GM18508 (cell line): ENCODE data around the gene CDH4.

Source experiments
- ATAC-seq: cut with Tn5 transposase; IDR thresholded peaks from one replicate; pipeline ENCODE4 v1.9.1; 2021; ENCODE audit warnings: moderate number of reproducible peaks; ENCODE audit not compliant: insufficient read depth, unreplicated experiment

The CDH4 gene

DNA sequence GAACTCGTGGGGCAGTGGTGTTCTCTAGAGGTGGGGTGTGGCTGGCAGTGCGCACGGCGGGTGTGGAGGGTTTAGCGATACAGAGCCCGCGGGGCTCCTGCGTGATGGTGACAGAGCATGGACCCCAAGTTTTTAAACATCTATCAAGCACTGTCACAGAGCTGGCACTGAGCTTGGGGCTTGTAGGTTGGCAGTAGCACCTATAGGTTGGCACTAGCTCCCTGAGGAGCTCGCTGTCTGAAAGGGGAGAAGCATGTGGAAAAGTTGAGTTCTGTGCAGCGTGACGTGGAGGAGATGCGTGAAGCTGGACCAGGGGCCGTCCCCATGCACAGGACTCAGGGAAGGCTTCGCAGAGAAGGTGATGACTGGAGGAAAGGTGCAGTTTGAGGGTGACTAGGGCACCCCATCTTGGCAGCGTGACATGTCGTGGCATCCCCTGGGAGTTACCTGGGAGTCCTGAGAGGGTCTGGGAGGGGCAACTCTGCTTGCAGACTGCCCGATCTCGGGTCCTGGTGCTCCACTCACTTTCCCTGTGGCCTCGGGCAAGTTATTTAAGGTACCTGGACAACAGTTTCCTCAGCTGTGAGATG lies 122.0 kb downstream of the CDH4 start:
- ATAC-seq: no peak

DNA sequence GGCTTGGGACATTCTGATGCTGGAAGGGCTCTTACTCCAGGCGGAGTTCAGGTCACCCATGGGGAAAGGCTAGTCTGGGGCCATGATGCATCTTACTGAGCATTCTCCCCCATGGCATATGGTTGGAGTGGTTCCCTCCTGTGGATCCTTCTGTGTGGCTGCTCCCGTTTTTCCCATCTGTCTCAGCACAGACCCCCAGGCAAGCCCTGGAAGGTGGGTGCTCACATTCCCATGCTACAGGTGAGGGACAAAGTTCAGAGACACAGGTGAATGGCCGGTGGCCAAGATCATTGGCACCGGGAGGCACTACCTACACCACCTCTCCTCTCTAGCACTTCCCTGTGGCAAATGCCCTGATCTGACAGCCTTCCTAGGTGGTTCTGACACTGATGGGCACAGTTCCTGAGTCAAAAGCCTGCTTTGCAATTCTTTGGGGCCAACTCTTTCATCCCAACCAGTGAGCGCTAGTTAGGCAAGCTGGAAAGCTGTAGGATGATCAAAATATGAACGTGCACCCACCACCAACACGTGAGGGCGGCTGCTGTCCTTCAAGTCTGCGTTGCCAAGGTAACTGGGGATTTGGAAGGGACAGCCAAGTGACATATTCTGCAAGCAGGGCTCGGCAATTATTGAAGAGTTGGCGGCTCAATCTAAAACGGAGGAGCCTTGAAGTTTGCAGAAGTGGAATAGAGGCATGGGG lies 124.6 kb downstream of the CDH4 start:
- no peak for ATAC-seq

DNA sequence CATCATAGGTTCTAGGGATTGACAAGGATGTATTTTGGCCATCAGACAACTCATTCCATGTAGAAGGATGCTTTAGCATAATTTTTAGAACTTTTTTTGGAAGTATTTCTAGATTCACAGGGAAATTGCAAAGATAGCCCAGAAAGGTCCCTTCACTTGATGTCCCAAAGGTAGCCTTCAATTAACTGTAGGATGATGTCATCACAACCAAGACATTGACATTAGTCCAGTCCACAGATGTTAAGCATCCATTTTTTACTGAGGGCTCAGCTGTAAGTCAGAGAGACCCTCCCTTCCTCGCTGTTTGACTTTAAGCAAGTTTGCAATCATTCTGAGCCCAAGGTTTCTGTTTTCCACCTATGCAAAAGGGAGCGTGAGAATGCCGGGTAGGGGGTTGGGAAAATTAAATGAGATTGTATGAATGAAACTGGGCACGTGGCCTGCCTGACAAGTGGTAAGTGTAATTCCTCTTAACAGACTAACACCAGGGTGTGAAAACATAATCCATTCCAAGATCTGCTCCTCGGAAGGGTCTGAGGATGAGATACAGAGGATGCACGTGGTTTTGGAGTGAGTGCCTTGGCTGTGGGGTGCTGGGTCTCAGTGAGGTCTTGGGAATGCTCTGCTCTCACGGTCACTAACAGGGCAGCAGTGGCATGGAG lies 126.8 kb downstream of the CDH4 start:
- no peak for ATAC-seq

DNA sequence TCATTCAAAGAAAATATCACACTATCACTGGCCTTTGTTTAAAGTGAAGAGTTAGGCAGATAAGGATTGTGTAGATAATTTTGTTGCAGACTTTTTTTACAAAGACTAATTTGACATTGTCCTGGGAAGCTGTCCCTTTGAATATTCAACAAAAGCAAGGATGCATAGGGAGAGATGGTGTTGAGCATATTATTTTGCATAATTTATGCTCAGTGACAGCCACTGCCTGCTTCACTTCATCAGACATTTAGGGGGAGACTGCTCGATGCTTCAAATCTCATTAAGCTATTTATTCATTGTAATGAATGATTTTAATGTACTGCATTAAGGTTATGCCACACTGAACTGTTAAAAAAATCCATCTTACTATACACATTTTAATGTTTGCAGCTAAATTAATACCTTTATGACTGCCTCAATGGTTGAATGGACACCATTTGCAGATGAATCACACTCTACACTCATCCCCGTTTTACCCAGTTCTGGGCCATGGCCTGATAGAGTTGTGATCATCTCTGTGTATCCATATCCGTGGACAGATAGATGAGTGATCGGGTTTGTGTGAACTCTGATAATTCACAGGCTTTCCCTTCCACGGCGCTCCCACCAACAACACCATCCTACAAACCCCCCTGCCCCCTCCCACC lies 128.0 kb downstream of the CDH4 start:
- ATAC-seq: no peak

DNA sequence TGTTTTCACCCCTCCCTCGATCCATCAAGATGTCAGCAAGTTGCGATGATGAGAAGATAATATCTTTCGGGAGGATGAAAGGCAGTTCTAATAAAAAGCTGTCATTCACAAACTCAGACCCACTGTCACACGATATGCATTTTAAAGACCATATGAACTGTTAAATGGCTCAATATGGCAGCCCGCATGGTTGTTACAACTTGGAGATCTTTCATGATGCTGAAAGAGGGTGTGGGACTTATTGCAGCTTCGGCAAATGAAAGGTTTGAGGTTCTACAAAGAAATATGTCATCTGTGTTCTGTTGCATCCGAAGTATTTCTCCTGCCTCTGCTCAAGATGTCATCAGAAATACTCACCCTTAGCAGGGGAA lies 128.5 kb downstream of the CDH4 start:
- ATAC-seq: no peak

DNA sequence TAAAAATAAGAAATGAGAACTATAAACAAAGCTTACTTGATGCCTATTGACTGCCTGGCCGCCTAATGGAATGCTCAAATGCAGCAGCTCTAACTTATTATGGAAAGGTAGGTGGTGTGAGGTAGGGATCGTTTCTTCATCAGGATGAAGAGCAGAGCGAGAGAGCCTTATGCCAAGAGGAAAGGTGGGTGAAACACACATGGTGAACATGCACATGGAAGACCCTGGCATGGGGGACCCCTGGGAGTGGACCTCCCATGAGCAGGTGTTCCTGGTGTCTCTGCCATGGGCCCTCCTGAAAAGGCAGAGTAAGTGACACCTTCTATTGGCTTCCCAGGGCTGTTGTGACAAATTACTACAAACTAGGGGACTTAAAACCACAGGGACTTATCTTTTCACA lies 130.1 kb downstream of the CDH4 start:
- ATAC-seq: no peak

DNA sequence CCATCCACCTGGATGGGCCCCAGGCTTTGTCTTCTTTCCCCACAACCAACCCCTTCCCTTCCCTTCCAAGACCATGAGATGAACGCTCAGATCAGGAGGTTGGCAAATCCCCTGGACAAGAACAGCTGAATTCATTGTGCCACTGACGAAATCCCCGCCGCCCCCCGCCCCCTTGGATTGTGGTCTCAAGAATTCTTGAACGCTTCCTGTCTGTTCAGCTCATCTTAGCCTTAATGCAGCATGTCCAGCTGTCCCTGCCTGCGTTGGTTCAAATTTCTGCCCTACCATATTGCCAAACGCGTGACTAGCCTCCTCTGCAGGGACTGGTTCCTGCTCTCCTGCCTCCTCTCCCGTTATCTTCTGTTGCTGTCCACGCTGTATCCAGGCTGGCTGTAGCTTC lies 133.2 kb downstream of the CDH4 start:
- no peak for ATAC-seq

DNA sequence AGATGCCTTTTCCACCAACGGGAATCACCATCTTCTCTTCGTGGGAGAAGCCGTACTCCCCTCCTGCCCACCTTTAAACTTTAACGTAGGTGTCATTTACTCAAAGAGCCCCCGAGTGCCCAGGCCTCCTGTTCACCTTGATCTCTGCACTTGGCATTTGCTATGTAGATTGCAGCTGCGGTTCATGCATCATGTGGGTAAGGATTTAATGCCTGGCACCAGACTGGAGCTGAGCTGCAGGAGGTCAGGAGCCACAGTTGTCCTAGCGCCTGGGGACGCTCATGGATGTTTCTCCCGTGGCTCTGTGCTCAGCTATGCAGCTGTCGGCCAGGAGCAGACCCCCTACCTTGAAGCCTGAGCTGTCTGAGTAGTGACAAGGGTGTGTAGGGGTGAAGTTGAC lies 133.7 kb downstream of the CDH4 start:
- no peak for ATAC-seq

DNA sequence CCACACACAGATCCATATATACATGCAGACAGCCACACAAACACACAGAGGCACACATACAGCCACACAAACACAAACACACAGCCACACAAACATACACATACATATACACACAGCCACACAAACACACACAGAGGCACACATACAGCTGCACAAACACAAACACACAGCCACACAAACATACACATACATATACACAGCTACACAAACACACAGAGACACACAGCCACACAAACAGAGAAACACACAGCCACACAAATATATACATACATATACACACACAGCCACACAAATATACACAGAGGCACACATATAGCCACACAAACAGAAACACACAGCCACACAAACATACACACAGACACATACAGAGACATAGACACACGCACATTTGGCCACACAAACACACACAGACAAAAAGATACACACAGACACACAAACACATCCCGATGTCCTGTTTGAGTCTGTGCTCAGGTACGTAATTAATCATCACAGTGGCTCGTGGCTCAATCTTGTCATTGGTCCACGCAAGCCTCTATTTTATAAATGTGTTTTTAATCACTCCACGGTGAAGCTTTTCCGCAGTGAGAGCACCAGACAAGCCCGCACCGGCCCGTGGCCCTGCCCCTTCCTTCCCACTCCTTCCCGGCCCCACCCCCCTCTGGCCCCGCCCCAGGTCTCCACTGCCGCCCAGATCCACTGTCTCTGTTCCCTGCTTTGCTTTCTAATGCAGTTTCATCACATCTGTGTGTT lies 135.3 kb downstream of the CDH4 start:
- ATAC-seq: no peak

DNA sequence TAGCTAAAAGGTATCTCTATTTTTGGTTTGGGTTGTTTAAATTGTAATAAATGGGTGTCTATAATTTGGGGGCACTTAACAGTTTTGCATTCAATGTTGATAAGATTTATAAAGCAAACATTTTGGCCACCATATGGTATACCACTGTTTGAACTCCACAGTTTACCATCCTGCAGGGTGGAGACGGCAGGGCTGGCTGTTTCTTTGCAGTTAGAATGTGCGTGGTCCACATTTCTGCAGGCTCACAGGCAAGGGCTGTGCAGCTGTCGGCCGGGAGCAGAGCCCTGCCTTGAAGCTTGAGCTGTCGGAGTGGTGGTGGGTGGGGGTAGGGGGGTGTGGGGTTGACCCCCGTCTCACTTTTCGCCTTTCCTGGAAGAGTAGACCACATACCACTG lies 135.9 kb downstream of the CDH4 start:
- no peak for ATAC-seq

DNA sequence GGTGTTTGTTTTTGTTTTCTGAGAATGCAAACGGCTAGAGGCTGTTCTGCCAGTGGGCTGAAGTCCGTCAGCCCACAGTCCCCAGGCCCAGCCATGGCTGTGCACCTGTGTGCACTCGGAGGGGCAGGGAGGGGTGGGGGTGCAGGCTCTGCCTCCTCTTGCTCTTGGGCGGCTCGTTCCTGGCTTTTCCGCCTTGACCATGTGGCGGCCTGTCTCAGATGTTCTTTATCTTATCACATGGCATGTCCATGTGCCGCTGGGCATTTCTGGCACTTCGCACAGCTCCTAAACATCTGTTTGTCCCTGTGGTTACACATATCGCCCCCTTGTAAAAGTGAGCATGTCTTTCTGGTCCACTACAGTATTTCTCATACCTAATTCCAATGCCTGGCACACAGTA lies 137.0 kb downstream of the CDH4 start:
- ATAC-seq: no peak

DNA sequence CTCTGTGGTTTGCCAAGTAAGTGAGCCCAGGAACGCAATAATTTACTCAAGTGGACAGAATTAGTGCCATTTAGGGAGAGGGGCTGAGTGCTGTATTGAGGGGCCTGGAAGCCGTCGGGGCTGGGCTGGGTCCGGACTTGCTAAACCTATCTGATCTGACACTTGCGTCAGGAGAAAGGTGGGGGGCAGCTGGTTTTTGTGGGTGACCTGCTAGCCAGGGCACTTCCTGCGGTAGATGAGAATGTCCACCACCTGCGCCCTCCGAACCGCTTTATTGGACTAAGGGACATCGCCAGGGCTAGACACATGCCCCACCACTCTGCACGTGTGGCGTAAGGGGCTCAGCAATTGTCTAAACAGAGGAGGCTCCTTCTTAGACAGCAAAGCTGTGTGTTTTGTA lies 139.1 kb downstream of the CDH4 start:
- no peak for ATAC-seq

DNA sequence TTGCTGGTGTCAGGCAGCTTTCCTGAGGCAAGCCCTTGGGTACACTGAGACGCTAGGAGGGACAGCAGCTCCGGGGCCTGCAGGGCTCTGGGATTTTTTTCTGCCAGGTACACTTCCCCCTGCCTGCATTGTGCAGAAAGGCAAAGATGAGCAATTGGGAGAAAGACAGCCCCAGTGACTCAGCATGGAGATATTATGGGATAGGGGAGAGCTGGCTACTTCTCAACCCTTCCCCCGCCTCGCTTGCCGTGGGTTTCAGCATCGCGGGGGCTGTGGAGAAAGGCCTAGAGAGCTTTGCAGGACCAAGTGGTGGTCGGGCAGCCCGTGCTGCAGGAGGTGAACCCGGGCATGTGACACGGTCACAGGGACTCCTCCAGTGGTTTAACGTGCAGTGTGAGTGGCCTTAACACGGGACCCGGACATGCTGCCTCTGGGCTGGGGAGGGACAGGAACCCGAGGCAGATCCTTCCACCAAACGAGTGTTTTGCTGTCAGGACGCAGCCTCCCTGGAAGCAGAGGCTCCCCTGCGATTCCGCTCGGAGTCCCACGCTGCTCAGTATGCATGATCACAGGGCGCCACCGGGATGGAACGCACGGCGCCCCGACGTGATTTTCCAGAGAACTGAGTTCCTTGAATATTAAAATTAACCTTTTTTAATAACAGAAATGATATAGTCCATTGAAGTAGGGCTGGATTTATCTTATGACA lies 139.9 kb downstream of the CDH4 start:
- no peak for ATAC-seq

DNA sequence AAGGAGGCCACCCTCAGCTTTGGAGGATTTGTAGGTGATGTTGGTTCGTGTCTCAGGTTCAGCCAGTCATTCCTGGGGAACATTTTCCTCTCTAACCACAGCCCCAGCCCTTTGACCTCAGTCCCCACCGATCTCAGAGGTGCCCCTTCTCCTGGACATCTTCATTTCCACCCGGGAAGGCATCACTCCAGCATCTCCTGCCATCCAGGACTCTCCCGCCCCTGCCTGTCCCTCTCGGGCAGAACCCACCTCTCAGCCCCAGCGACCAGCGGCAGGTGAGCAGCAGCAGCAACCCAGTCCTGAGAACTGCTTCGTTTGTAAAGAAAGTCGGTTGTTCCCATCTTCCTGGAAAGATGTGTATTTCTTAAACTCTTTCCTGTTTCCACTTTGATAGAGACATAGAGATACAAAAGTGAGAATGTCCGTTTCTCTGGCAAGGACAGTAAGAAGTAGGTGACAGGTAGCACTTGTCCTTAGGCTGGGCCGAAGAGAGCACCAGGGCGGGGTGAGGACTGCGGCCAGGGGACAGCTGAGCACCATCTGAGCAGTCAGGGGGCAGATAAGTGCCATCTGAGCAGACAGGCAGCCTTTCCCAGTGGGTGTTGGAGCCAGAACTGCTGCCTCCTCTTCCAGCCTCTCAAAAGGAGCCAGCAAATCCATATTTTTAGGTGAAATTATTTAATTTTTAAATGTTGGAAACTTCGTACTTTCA lies 142.2 kb downstream of the CDH4 start:
- ATAC-seq: no peak

DNA sequence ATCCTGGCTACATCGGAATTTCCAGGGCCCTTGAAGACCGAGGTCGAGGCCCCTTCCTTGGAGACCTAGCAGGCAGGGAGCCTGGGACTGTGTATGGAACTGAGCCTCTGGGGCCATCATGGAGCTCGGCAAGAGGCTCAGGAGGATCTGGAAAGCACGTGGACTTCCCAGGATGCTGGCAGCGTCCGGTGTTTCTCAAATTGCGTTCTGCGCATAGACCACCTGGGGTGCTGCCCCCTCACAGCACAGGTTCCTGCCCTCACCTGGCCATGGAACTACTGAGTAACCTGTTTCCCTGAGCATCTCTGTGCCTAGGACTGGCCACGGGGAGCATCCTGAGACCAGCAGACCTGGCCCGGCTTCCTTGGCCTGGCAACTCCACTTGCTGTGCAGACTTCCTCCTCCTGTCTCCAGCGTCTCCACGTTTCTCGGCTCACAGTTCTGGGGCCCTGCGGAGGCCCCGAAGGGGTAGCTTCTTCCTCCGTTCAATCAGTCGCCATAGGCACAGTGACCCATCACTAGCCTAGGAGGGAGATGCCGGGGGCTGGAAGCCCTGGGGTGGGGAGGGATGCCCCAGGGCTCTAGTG lies 144.3 kb downstream of the CDH4 start:
- ATAC-seq: no peak

DNA sequence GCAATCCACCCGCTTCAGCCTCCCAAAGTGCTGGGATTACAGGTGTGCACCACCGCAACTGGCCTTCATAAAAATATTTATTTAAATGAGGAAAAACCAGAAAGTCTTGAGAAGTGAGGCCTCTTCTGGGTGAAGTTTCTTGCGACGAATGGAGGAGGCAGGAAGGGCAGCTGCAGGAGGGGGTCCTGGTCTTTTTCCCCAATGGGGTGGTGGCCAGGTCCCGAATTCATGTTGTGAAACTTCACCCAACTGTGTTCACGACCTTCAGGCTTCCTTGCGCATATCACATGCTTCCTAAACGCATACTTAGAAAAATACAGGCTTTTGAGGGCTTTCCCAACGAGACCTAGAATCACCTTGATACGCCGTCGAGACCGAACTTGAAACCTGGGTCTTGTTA lies 145.1 kb downstream of the CDH4 start:
- no peak for ATAC-seq

DNA sequence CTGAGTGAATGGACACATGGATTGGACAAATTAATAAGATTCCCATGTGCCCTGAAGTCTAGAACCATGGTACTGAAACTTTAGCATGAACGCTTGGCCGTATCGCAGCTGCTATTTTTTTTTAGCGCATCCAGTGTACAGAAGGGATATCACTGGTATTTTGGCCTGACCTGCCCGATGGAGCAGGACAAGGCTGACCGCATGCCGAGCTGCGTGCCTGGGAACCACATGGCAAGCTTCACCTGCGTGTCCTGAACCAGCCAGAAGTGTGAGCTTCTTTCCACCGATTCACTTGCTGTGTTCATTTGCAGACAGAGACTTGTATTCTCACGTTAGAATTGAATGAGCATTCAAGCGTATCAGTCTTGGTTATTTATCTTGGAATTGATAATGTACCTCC lies 145.7 kb downstream of the CDH4 start:
- ATAC-seq: no peak

DNA sequence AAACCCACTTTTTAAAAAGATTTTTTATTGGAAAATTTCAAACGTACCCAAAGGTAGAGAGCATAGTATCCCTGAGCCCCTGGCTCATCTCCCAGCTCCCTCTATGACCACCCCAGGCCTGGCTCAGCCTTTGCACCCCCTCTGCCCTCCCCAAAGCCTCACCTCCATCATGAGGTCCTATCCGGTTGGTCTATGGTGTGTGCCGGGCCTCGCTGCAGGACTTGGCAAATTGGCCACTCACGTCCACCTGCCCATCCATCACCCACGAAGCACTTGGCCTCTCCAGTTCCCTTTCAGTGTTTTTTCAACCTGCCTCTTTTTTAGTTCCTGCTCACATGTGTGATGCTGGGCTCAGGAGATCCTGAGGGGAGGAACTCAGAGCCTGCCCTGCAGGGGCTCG lies 147.4 kb downstream of the CDH4 start:
- no peak for ATAC-seq

DNA sequence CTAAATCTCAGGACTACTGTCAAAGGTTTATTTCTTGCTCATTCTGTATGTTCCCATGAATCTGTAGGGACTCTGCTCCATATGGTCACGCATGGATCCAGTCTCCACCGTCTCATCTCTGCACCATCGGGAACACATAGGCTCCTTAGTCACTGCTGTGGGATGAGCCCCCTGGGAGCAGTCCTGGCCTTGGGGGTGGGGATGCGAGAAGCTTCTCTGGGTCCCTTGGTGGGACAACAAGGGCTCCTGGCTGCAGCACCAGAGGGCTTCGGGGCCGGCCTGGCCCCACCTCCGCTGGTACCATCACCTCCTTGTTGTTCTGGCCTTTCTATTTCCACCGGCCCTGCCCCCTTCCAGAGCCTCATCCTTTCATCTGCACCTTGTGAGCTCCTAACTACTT lies 148.4 kb downstream of the CDH4 start:
- no peak for ATAC-seq
